ENCODE results near the gene PATJ.
"Not testable (repeated sequence)": the region's sequence is repeated elsewhere in the genome, so short reads cannot be mapped to it uniquely, and the experiment has no call there.

Gene PATJ

GRCh38 chr1:62170380-62170779 is 428.1 kb downstream of the PATJ start:
- not testable (repeated sequence) for DNase-seq

- DNase-seq: peak in 32 of 58 donors; percentile 0 to 59 (median 5)
These were observed 433.4 kb downstream of the PATJ start for GRCh38 chr1:62175568-62176179.

- DNase-seq: no peak
These were observed 434.5 kb downstream of the PATJ start for GRCh38 chr1:62176597-62177312.

GRCh38 chr1:62177621-62178020 is 435.3 kb downstream of the PATJ start:
- no peak for DNase-seq

GRCh38 chr1:62178372-62178771 is 436.1 kb downstream of the PATJ start:
- DNase-seq: no peak

- DNase-seq: not testable (repeated sequence)
These were observed 437.8 kb downstream of the PATJ start for GRCh38 chr1:62180054-62180453.

GRCh38 chr1:62180639-62181038 is 438.4 kb downstream of the PATJ start:
- DNase-seq: no peak

- DNase-seq: no peak
These were observed 439.3 kb downstream of the PATJ start for GRCh38 chr1:62181532-62181931.

GRCh38 chr1:62182157-62182556 is 439.9 kb downstream of the PATJ start:
- not testable (repeated sequence) for DNase-seq

- not testable (repeated sequence) for DNase-seq
These were observed 441.1 kb downstream of the PATJ start for GRCh38 chr1:62183164-62184020.

GRCh38 chr1:62184336-62184735 is 442.1 kb downstream of the PATJ start:
- DNase-seq: no peak

GRCh38 chr1:62185233-62185632 is 443.0 kb downstream of the PATJ start:
- DNase-seq: not testable (repeated sequence)

- DNase-seq: no peak
These were observed 443.4 kb downstream of the PATJ start for GRCh38 chr1:62185677-62186076.

GRCh38 chr1:62187548-62187947 is 445.3 kb downstream of the PATJ start:
- no peak for DNase-seq

- DNase-seq: no peak
These were observed 445.8 kb downstream of the PATJ start for GRCh38 chr1:62188111-62188510.

GRCh38 chr1:62194651-62195544 is 452.6 kb downstream of the PATJ start, which contains the start of gene L1TD1:
Gene L1TD1, plus strand, starts transcription at chr1:62194849. Its CDS starts 11,780 bp downstream, at chr1:62206629.
- no peak for DNase-seq

GRCh38 chr1:62196086-62196690 is 453.9 kb downstream of the PATJ start:
- no peak for DNase-seq

GRCh38 chr1:62198069-62198780 is 455.9 kb downstream of the PATJ start:
- DNase-seq: no peak

- DNase-seq: no peak
These were observed 456.5 kb downstream of the PATJ start for GRCh38 chr1:62198781-62199125.

- no peak for DNase-seq
These were observed 464.9 kb downstream of the PATJ start for GRCh38 chr1:62207187-62207586.
